ENCODE data around the gene ITPR1.
A peak's percentile ranks its signal among the peaks of the same experiment; 100 is the strongest.

The ITPR1 gene

GRCh38 chr3:4641863-4642563 is 148.9 kb downstream of the ITPR1 start:
- no peak overlapping the region for H3K4me3 Mint-ChIP-seq
- peaks cover 19% of the 10 kb centered on the region for H3K36me3 Mint-ChIP-seq
- H3K27ac Mint-ChIP-seq, result no peak overlapping the region
- peaks cover 21% of the 10 kb centered on the region for H3K4me1 Mint-ChIP-seq
- no peaks in the 10 kb centered on the region for H3K9me3 Mint-ChIP-seq
- no peaks in the 10 kb centered on the region for H3K27me3 Mint-ChIP-seq
- DNase-seq, result no peak
- CTCF ChIA-PET, result interaction anchor here (1.1 to 2.0 kb wide), 2 partner anchors 9 to 291 kb away, joined by 4 to 6 read pairs; no protein-coding TSS in a partner anchor

- Mint-ChIP-seq H3K27me3 (no peaks in the 10 kb centered on the region), H3K9me3 (no peaks in the 10 kb centered on the region), H3K4me1 (peaks cover 21% of the 10 kb centered on the region), H3K27ac (no peak overlapping the region), H3K4me3 (no peak overlapping the region), H3K36me3 (peaks cover 24% of the 10 kb centered on the region)
- CTCF ChIA-PET, result interaction anchor here (1.1 to 2.0 kb wide), 2 partner anchors 9 to 292 kb away, joined by 4 to 6 read pairs; no protein-coding TSS in a partner anchor
- DNase-seq, result no peak
Observed at GRCh38 chr3:4642611-4643010, 149.5 kb downstream of the ITPR1 start.

GRCh38 chr3:4643904-4644547 is 150.9 kb downstream of the ITPR1 start:
- no peaks in the 10 kb centered on the region for H3K27me3 Mint-ChIP-seq
- no peak overlapping the region for H3K4me3 Mint-ChIP-seq
- peaks cover 21% of the 10 kb centered on the region for H3K4me1 Mint-ChIP-seq
- H3K36me3 Mint-ChIP-seq, result peaks cover 25% of the 10 kb centered on the region
- no peak for DNase-seq
- H3K27ac Mint-ChIP-seq, result no peak overlapping the region
- CTCF ChIA-PET, result no interaction called here
- no peaks in the 10 kb centered on the region for H3K9me3 Mint-ChIP-seq

GRCh38 chr3:4644951-4645350 is 151.8 kb downstream of the ITPR1 start:
- DNase-seq, result no peak
- CTCF ChIA-PET, result interaction anchor here (1.6 kb wide), 1 partner anchor 12 kb away, joined by 6 read pairs; no protein-coding TSS in a partner anchor
- H3K36me3 Mint-ChIP-seq, result peaks cover 29% of the 10 kb centered on the region

DNA sequence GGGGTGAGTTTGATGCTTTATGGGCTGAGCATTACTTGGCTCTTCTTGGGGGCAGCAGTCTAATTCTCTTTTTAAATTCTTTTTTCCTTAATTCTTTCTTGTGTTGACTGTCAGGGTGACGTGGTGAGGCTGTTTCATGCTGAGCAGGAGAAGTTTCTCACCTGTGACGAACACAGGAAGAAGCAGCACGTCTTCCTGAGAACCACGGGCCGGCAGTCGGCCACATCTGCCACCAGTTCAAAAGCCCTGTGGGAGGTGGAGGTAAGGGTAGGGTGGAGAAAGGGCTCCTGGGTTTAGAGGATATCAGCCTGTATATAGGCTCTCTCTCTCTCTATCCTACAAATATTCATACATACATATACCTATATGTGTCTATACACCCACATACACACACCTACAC is 152.3 kb downstream of the ITPR1 start:
- DNase-seq, result peak; percentile 43
- Mint-ChIP-seq H3K9me3 (no peaks in the 10 kb centered on the region), H3K4me3 (no peak overlapping the region), H3K36me3 (peaks cover 28% of the 10 kb centered on the region), H3K27me3 (no peaks in the 10 kb centered on the region), H3K27ac (peak overlapping the region; percentile 34), H3K4me1 (peaks cover 21% of the 10 kb centered on the region)
- CTCF ChIA-PET, result interaction anchor here (1.6 kb wide), 1 partner anchor 12 kb away, joined by 6 read pairs; no protein-coding TSS in a partner anchor

More at GRCh38 chr3:4644951-4645350, 151.8 kb downstream of the ITPR1 start:
- H3K27me3 Mint-ChIP-seq, result no peaks in the 10 kb centered on the region
- H3K9me3 Mint-ChIP-seq, result no peaks in the 10 kb centered on the region
- peaks cover 21% of the 10 kb centered on the region for H3K4me1 Mint-ChIP-seq
- no peak overlapping the region for H3K4me3 Mint-ChIP-seq
- H3K27ac Mint-ChIP-seq, result peak overlapping the region; percentile 29

GRCh38 chr3:4647411-4647810 is 154.3 kb downstream of the ITPR1 start:
- DNase-seq, result no peak
- Mint-ChIP-seq H3K36me3 (peaks cover 25% of the 10 kb centered on the region), H3K27me3 (no peaks in the 10 kb centered on the region), H3K27ac (no peak overlapping the region), H3K9me3 (no peaks in the 10 kb centered on the region), H3K4me1 (peaks cover 21% of the 10 kb centered on the region), H3K4me3 (no peak overlapping the region)
- CTCF ChIA-PET, result no interaction called here

- H3K4me3 Mint-ChIP-seq, result no peak overlapping the region
- peaks cover 14% of the 10 kb centered on the region for H3K36me3 Mint-ChIP-seq
- CTCF ChIA-PET, result interaction anchor here (2.0 kb wide), 1 partner anchor 56 kb away, joined by 10 read pairs; no protein-coding TSS in a partner anchor
- no peak for DNase-seq
- no peaks in the 10 kb centered on the region for H3K9me3 Mint-ChIP-seq
- no peak overlapping the region for H3K27ac Mint-ChIP-seq
- no peaks in the 10 kb centered on the region for H3K27me3 Mint-ChIP-seq
- H3K4me1 Mint-ChIP-seq, result no peaks in the 10 kb centered on the region
Observed at GRCh38 chr3:4655145-4656045, 162.2 kb downstream of the ITPR1 start.

- no peaks in the 10 kb centered on the region for H3K4me1 Mint-ChIP-seq
- H3K4me3 Mint-ChIP-seq, result no peak overlapping the region
- H3K27me3 Mint-ChIP-seq, result no peaks in the 10 kb centered on the region
- peaks cover 14% of the 10 kb centered on the region for H3K36me3 Mint-ChIP-seq
- CTCF ChIA-PET, result interaction anchor here (1.1 to 2.0 kb wide), 3 partner anchors 10 to 55 kb away, joined by 3 to 10 read pairs (median 5); no protein-coding TSS in a partner anchor
- peak; percentile 28 for DNase-seq
- H3K27ac Mint-ChIP-seq, result no peak overlapping the region
- no peaks in the 10 kb centered on the region for H3K9me3 Mint-ChIP-seq
Observed at GRCh38 chr3:4656059-4656458, 162.9 kb downstream of the ITPR1 start.

DNA sequence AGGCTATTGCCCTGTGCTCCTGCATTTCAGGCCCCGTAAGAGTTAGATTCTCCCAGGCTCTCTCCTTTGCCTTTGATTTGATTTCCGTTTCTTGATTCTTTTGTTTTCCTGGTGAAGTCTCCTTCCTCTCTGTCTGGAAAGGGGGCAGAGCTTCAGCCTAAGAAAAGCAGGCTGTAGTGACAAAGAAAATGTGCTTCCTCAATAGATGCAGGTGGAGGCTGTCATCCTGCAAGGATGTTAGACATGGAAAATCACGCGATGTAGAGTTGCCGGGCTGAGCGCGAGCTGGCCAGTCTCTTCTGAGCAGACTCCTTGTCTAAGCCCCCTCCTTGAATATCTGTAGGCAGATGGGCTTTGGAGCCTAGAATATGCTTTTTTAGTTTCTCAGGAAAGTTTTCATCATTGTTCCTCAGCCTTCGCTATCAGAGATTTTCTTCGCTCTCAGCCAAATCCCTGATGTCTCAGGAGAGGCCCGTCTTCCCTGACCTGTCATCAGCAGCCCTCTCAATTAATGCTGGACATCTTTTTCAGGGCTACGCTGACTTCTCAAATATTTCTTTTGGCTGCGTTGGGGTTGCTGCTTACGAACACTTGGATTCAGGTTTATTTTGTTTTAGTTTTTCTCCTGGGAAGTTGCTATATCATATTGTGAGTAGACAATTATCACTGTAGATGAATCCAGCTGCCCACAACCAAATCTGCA is 163.6 kb downstream of the ITPR1 start:
- peaks cover 14% of the 10 kb centered on the region for H3K36me3 Mint-ChIP-seq
- no peaks in the 10 kb centered on the region for H3K4me1 Mint-ChIP-seq
- CTCF ChIA-PET, result interaction anchor here (1.1 to 2.0 kb wide), 3 partner anchors 10 to 54 kb away, joined by 3 to 10 read pairs (median 5); no protein-coding TSS in a partner anchor
- H3K9me3 Mint-ChIP-seq, result no peaks in the 10 kb centered on the region
- no peak overlapping the region for H3K27ac Mint-ChIP-seq
- H3K27me3 Mint-ChIP-seq, result no peaks in the 10 kb centered on the region
- no peak for DNase-seq
- H3K4me3 Mint-ChIP-seq, result no peak overlapping the region

- H3K27me3 Mint-ChIP-seq, result no peaks in the 10 kb centered on the region
- no peaks in the 10 kb centered on the region for H3K4me1 Mint-ChIP-seq
- H3K4me3 Mint-ChIP-seq, result no peak overlapping the region
- peaks cover 3% of the 10 kb centered on the region for H3K36me3 Mint-ChIP-seq
- no peak for DNase-seq
- no peak overlapping the region for H3K27ac Mint-ChIP-seq
- CTCF ChIA-PET, result no interaction called here
- H3K9me3 Mint-ChIP-seq, result no peaks in the 10 kb centered on the region
Observed at GRCh38 chr3:4660936-4661335, 167.8 kb downstream of the ITPR1 start.

- CTCF ChIA-PET, result interaction anchor here (1.2 kb wide), 1 partner anchor 314 kb away, joined by 3 read pairs; no protein-coding TSS in a partner anchor
- Mint-ChIP-seq H3K4me1 (no peaks in the 10 kb centered on the region), H3K4me3 (no peak overlapping the region), H3K36me3 (peaks cover 13% of the 10 kb centered on the region), H3K9me3 (no peaks in the 10 kb centered on the region), H3K27ac (no peak overlapping the region), H3K27me3 (no peaks in the 10 kb centered on the region)
- DNase-seq, result no peak
Observed at GRCh38 chr3:4664412-4664811, 171.3 kb downstream of the ITPR1 start.

DNA sequence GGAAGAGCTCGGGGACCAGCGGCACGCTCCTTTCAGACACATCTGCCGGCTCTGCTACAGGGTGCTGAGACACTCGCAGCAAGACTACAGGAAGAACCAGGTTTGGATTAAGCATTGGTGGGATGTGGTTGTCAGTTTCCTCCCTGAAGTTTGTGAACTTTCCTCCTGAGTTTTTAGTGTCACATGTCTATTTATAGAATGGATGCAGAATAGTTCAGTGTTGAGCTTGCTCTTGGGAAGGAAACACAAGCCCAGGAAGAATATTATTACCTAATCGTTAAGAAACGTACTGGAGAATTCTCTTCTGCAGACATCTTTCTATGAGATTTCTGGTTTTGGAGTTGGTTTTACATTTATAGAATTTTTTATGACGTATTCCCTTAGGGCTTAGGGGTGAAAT is 172.0 kb downstream of the ITPR1 start:
- Mint-ChIP-seq H3K4me3 (no peak overlapping the region), H3K27me3 (no peaks in the 10 kb centered on the region), H3K36me3 (peaks cover 19% of the 10 kb centered on the region), H3K27ac (no peak overlapping the region), H3K4me1 (no peaks in the 10 kb centered on the region), H3K9me3 (no peaks in the 10 kb centered on the region)
- no peak for DNase-seq
- CTCF ChIA-PET, result interaction anchor here (1.2 kb wide), 1 partner anchor 315 kb away, joined by 3 read pairs; no protein-coding TSS in a partner anchor

DNA sequence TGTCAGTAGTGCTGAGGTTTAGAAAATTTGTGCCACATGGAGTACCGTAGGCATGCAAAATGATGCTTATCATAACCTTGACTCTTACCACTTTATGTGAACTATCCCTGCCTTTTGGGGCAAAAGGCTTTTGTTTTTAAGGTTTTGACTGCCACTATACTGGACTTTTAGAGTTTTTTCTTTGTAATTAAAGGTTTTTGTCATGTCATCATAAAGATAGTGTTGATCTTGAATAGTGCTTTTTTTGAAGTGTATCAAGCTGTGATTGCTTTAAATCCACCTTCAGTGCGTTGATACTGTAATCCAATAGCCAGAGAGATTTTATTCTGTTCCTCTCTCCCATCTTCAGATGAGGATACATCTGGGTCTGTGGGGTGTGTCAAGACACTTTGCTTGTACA is 172.9 kb downstream of the ITPR1 start:
- no peak for DNase-seq
- Mint-ChIP-seq H3K4me1 (no peaks in the 10 kb centered on the region), H3K4me3 (no peak overlapping the region), H3K36me3 (peaks cover 19% of the 10 kb centered on the region), H3K27me3 (no peaks in the 10 kb centered on the region), H3K27ac (no peak overlapping the region), H3K9me3 (no peaks in the 10 kb centered on the region)
- CTCF ChIA-PET, result no interaction called here
